NCI-H2227 (cell line): ENCODE measurements around the gene CRIP1.
A peak's percentile ranks its signal among the peaks of the same experiment; 100 is the strongest.

ENCODE experiments used
- DNase-seq: peaks from one replicate; lab custom pipeline; 2025; ENCODE audit not compliant: unreplicated experiment; lab: John Stamatoyannopoulos, UW

Gene CRIP1

GRCh38 chr14:105469456-105470349, 17.0 kb upstream of the CRIP1 start:
- no peak for DNase-seq

- no peak for DNase-seq
These were observed 16.1 kb upstream of the CRIP1 start for GRCh38 chr14:105470350-105471296.

- DNase-seq, result peak; percentile 45
These were observed 15.3 kb upstream of the CRIP1 start for GRCh38 chr14:105471297-105471821.

GRCh38 chr14:105471823-105472485, 14.7 kb upstream of the CRIP1 start:
- DNase-seq, result no peak

GRCh38 chr14:105472486-105472991, 14.1 kb upstream of the CRIP1 start:
- DNase-seq, result no peak

- no peak for DNase-seq
These were observed 13.5 kb upstream of the CRIP1 start for GRCh38 chr14:105473033-105473676.

- DNase-seq, result peak; percentile 96
These were observed 12.8 kb upstream of the CRIP1 start for GRCh38 chr14:105473677-105474482.

GRCh38 chr14:105474483-105475268, 12.0 kb upstream of the CRIP1 start, which contains the start of gene CRIP2:
Gene CRIP2, plus strand, starts transcription at chr14:105474821. Its CDS starts 42 bp downstream, at chr14:105474863.
- peak; percentile 87 for DNase-seq

- no peak for DNase-seq
These were observed 11.2 kb upstream of the CRIP1 start for GRCh38 chr14:105475269-105476096.

GRCh38 chr14:105476097-105476830, 10.4 kb upstream of the CRIP1 start:
- DNase-seq, result peak; percentile 29

- DNase-seq, result no peak
These were observed 9.6 kb upstream of the CRIP1 start for GRCh38 chr14:105476831-105477659.

GRCh38 chr14:105477660-105478397, 8.9 kb upstream of the CRIP1 start:
- DNase-seq, result no peak

- no peak for DNase-seq
These were observed 8.1 kb upstream of the CRIP1 start for GRCh38 chr14:105478398-105479251.

GRCh38 chr14:105479431-105480158, 7.1 kb upstream of the CRIP1 start:
- no peak for DNase-seq
